Subcutaneous adipose tissue (tissue), 4 donors: Measurements from ENCODE around the gene NUDT7. TPM values are rescaled to one million over a fixed set of nuclear protein-coding genes. Genes with fewer than 3 reads are reported as not detected.

Experiments used
- total RNA-seq, 4 donors: library from RNA; depleted of rRNA; stranded (reverse); fragments of >200 nt; gene quantifications; one replicate each; pipeline ENCODE4 v1.1.0, GENCODE V29; 2016
- TF ChIP-seq, protein P1 (sequence below): fragments of 450-650 bp; IDR thresholded peaks from one replicate; pipeline ENCODE4 v1.5.1; 2016; ENCODE audit warnings: low read depth, mild to moderate bottlenecking, control low read depth, antibody characterized with exemption, moderate library complexity

The NUDT7 gene
- total RNA-seq, 4 donors from 2014 or later, result 14.3 to 43.0 (median 17.5) TPM

DNA sequence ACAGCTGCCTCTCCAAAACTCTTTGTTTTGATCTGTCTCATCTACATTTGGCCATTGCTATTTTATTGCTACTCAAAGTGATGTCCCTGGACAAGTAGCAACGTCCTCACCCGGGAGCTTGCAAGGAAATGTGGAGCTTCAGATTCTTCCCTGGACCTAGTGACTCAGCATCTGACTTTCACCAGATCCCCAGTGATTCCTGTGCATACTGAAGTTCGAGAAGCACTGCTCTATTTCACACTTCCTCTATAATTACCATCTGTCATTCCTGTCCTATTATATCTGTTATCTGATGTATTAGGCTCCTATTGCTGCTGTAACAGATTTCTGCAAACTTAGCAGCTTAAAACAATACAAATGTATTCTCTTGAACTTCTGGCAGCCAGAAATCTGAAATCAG, 37.5 kb downstream of the NUDT7 start:
- TF ChIP-seq, protein P1, sequence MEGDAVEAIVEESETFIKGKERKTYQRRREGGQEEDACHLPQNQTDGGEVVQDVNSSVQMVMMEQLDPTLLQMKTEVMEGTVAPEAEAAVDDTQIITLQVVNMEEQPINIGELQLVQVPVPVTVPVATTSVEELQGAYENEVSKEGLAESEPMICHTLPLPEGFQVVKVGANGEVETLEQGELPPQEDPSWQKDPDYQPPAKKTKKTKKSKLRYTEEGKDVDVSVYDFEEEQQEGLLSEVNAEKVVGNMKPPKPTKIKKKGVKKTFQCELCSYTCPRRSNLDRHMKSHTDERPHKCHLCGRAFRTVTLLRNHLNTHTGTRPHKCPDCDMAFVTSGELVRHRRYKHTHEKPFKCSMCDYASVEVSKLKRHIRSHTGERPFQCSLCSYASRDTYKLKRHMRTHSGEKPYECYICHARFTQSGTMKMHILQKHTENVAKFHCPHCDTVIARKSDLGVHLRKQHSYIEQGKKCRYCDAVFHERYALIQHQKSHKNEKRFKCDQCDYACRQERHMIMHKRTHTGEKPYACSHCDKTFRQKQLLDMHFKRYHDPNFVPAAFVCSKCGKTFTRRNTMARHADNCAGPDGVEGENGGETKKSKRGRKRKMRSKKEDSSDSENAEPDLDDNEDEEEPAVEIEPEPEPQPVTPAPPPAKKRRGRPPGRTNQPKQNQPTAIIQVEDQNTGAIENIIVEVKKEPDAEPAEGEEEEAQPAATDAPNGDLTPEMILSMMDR, result no peak

DNA sequence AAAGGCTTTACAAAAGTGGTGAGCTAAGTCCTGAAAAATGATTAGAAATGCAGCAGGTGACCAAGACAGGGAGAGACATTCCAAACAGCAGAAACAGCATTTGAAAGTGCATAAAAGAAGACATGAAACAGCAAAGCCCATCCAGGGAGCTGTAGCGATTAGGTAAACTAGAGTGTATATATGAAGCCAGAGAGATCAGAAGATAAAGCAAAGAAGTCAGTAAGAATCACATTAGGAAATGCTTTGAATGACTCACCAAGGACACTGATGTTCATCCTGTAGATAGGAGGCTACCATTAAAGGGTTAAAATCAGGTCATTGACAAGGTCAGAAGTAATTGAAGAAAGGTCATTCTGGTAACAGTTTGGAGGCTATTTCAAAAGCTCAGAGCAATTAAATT, 38.5 kb downstream of the NUDT7 start:
- TF ChIP-seq, protein P1, result no peak

DNA sequence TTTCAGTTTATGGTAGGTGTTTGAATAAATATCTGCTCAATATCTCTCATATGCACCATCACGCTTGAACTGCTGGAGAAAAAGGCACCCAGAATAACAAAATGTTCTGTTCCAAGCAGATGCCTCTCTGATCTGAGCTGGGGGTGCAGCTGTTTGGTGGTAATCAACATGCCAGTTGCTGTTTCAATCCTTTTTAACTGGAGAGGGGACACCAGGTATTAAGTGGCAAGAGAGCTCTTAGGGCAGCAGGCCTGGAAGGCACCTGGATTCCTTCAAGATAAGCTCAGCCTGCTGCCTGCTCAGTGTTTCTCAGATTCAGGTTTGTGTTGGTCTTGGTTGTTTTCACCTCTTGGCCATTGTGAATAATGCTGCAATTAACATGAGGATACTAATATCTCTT, 38.9 kb downstream of the NUDT7 start:
- TF ChIP-seq, protein P1, result no peak

DNA sequence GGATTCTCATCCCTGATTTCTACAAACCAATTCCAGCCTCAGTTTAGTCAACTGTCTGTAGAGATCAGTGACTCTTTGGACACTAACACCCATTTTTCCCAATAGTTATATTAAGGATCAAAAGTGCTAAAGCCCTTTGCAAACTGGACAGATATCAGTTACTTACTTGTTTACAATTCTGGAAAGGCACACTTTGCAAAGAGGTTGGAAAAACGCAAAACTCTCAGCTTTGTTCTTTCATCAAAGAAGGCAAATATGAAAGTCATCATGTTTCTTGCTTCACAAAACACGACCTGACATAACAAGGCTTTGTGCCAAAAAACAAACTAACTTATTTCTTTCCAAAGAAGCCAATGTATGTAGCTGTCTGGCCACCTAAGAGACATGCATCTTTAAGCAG, 39.9 kb downstream of the NUDT7 start:
- TF ChIP-seq, protein P1, result no peak

DNA sequence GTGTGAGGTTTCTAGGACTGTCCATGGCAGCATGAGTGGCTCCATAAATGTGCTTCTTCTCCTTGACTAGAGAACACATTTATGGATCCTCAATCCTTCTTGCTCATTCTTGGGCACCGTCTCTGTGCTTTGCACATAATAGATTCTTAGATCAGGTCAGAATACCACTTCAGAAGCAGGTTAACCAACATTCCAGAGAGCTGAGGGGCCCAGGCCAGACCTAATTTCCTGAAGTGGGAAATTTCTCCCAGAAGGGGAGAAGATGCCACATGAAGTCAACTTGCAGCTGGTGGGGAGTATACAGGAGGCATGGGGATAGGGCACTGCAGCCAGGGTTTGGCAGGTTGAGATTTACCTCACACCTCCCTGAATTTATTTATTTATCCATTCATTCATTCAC, 41.7 kb downstream of the NUDT7 start:
- TF ChIP-seq, protein P1, result no peak

DNA sequence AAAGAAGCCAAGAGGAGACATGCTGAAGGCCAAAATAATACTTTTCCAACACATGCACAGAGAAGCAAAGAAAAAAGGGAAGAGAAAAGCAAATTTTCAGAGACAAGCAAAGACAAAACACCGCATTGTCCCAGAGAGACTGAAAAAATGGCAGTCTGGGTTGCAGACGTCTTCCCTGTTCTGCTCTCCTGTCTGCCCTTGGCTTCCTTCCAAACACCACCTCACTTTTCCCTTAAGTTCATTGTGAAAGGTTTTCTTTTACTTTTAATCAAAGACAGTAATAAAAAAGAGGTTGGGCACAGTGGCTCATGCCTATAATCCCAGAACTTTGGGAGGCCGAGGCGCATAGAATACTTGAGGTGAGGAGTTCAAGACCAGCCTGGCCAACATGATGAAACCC, 44.9 kb downstream of the NUDT7 start:
- TF ChIP-seq, protein P1, result no peak

DNA sequence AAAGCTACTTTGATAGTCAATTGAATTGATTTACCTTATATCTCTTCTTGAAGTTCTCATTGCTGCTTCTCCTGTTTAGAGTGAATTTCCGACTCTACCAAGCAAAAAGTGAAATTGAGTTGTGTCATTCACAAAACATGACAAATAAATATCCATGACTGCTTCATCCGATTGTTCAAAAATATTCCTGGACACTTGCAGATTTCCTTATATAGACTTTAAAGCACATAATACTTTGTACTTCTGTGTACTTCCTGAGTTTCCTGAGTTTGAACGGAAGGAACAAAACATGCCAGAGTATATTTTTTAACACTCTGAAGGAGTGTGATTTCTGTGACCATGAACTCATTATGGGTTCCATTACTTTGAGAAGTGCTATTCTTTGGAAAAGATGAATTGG, 45.5 kb downstream of the NUDT7 start:
- TF ChIP-seq, protein P1, result no peak
